NCI-H69 (cell line): Measurements from ENCODE around the gene NR2F1-AS1.

ENCODE experiments used
- DNase-seq: peaks from one replicate; lab custom pipeline; 2025; lab: John Stamatoyannopoulos, UW

NR2F1-AS1 gene

DNA sequence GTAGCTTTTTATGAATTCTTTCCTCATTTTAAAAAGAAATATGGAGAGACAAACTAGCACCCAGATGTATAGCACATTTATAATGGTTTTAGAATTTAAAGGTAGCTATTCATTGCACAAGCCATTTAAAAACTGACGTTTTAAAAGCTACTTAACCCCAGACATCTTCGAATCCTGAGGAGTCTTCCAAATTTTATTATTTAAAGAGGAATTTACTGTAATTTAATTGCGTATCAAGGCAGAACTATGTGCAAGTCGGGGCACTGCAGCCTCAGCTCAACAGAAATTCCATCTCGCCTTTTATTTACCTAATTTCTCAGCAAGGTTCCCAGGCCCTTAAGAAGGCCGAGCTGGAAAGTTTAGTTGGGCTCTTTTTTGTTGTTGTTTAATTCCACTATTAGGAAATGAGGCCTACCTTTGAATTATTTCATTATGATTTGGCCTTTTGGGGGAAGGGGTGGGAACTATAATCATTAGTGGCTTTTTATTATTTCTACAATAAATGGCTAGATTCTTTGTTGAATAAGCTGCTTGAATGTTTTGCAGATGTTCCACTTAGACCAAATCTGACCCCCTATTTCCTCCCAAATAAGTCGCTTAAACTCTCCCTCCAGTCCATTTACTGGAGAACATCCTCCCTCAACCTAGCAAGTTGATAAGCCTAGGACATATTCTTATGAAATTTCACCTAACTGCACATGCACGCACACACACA is 22.2 kb upstream of the NR2F1-AS1 start:
- no peak for DNase-seq

DNA sequence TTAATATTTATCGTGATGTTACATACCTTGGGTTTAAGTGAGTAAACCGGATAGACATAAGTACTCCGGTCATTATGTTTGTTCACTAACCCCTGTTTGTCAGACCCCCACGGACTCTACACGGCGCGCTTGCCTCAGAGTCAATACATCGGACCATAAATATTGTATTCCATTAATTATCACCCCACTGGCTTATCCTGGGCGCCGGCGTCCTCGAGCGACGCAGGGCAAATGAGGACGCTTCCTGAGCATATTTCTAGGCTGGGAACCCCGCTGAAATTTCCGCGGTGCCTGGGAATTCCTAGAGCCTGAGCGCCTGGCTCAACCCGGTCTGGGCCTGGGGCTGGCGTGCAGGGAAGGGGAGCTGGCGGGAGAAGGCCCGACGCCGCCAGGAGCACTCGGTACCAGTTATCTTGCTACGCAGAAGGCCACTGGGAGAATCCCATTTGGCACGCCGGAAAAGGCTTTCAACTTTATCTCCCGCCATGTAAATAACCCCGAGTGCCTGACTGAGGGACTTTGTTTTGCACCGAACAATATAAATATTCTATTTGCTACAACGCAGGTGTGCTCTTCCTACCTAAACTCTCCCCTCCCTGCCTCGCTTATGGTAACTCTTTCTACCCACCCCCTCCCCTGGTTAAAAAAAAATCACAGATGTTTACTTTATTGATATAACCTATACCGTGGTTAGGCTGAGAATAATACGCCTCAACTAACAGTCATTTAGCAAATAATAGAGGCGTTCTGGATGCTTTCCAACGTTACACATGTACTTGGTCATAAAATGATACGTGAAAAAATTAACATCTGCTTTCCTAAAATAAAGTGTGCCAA is 21.4 kb upstream of the NR2F1-AS1 start:
- peak; percentile 99 for DNase-seq

DNA sequence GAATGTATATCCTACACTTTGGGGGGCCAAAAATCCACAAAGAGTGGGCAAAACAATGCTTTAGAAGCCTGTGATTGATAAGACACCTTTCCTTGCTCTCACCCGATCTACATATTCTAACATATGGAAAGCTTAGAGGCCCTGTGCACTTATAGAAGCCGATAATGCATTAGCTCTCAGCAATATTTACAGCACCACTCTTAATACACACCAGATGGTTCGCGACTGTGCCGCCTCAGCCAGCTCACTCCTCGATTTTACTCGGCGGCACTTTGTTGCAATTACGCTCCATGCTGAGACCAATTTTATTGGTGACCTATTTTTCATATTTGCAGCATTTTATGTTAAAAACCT is 20.8 kb upstream of the NR2F1-AS1 start:
- DNase-seq = peak; percentile 95

DNA sequence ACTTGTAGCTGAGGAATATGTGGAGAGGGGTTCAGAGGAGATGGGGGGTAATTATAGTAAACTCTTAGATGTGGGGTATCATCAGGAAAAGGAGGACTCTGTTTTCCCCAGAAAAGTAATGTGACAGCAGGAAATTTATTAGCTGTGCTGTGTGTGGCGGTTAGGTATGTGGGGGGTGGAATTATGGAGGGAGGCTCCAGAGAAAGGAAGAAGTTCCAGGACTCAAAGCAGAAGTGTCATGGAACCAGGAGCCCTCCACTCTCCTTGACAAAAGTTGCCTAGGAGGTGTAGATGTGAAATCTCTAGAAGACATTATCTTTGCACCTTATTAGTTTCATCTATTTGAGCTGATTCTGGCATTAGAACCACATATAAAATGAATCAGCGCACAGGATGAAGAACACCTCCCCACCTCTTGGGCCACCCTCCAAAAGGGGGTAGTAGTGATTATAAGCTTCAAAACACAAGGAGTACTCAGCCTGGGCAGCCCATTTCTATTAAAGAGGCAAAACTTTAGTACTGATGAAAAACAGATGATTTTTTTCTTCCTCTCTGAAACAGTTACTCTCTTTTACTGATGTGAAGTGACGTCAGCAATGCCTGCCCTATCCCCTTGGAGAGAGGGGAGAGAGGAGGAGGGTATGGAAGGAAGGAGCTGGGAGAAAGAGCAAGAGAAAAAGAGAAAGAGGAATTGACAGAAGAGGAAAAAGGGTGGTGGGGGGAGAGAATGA is 20.2 kb upstream of the NR2F1-AS1 start:
- peak; percentile 94 for DNase-seq

DNA sequence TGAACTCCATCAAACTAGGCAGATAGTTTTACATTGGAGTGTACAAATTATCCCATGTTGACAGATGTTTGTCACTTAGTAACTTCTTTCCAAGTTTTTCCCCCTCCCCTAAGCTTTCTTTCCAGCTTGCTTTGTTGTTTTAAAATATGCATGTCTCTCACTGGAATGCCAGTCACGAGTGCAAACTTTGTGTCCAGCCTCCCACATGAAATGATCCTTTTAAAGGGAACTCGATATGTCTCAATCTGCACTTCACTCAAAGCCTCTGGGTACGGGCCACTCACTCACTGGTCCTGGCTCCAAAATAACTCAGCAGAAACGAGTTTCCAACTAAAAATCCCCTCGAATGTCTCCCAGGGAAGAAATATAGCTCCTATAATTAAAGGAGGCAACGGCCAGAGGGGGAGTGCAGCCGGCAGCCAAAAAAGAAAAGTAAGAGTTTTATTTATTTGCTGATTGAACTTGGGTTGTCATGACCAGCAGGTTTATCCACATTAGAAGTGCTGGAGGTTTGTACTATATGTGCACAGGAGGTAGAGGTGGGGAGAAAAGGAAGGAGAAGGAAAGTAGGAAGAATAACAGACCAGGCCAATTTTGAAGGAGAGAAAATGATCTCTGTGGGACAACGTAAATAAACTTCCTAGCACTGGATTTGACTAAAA is 19.5 kb upstream of the NR2F1-AS1 start:
- DNase-seq = no peak

DNA sequence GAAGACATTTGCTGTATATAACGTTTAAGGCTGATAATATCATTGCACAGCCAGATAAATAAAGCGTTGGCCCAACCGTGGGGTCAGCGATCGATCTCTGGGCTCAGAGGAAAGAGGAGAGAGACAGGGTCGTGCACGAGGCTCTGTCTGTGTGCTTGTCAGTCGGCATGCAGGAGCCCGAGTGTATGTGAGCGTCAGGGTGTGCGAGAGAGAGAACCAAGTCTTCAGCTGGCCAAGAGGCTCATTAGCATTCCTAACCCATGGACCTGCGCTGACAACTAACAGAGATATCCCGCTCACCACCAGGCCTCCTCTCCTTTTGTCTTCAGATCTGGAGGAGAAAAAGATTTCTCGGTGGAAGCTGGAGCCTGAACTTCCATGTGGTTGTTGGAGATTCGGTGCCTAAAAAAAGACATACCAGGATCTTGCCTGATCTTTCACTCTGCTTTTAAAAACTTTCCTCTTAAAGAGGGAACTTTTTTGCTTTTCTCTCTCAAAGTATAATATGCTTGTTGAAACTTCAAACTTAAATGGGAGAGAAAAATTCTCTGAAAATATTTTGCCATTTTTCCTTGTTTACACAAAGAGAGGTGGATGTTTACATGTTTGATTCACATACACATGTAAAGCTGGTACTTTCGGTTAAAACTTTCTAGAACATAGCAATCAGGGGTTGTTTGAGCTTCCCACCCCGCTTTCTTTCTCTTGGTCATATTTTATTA is 18.5 kb upstream of the NR2F1-AS1 start:
- peak; percentile 89 for DNase-seq

DNA sequence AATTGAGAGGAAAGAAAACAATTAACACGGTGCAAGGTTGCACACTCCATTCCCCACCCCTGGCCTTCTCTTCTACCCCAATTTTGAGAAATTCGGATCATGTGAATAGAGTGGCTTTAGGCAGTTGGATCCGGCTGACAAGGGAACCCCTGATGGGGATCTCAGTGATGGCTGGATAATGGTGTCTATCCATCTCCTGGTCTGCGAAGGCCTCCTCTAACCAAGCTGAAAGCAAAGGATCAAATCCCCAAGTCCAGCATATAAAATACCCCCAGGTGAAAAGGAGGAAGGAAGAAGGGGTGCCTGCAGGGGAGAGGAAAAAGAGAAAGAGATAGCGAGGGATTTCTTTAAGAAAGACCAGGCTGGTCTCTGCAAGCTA is 18.0 kb upstream of the NR2F1-AS1 start:
- DNase-seq = peak; percentile 92

DNA sequence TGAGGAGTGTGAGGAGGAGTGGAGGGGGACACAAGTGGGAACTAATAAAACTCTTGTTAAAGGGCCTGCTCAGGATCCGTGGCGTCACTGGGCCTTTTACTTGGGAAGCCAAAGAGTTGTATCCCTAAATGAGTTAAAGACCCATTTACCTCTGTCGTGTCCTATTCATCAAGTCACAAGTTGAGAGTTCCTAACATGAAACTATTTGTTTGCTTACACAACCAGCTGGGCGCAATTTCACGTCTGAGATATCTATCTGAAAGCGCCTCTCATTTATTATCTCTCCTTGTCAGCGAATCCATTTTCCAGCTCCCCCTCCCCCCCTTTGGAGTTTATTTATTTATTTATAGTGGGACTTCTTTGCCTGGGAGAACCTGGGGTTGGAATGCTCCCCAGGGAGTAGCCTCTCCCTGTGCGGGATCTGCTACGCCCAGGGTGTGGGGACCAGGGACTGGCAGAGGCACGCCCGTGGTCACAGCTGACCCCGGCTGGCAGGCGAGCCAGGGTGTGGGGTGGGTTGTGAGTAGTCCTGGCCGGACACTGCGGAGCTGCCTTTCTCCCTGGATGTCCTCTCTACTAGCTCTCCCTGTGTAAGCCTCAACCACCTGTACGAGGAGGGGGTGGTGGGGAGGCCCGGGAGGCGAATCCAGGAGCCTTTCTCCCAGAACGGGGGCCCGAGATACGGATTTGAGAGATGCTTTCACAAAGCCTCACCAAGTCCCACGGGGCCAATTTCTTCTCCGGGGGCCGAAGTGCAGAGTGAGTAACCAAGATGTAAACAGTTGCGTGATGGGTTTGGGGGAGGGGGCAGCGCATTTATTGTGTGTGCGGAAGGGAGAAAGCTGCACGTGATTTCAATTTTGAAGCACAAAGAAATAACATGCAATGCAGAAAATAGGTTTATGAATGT is 17.3 kb upstream of the NR2F1-AS1 start:
- DNase-seq = peak; percentile 98

DNA sequence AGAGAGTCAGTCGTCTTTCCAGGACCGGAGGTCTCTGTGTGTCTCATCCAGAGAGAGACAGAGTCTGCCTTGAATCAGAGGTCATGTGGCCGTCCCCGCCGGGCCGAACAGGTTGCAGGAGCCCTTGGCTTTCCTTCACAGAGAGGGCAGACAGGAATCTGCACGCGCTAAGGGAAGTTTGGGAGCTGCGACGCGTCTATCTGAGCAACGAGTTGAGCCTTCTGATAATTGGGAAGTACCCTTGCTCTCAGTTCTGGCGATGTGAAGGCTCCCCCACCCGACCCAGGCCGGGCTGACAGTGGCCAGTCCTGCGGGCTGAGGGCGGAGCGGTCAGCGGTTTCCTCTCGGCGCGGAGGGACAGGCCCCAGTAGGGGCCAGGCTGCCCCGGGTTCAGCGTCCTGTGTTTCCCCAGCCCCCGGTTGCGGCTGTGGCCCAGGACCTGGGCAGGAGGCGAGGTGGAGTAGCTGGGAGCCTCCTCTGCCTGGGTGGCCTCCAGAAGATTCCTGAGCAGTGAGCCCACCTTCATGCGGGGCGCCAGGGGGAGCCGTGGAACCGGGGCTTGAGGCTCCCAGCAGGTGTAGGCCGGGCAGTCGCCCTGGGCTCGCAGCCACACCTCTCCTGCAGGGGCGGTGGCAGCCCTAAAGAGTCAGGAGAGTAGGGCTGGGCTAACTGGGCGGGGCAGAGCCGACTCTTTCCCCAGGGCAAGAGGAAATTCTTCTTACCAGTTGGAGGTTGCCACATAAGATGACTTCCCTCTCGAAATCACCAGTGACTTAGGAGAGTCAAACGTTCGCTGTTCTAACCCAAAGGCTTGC is 15.9 kb upstream of the NR2F1-AS1 start:
- DNase-seq = peak; percentile 99

DNA sequence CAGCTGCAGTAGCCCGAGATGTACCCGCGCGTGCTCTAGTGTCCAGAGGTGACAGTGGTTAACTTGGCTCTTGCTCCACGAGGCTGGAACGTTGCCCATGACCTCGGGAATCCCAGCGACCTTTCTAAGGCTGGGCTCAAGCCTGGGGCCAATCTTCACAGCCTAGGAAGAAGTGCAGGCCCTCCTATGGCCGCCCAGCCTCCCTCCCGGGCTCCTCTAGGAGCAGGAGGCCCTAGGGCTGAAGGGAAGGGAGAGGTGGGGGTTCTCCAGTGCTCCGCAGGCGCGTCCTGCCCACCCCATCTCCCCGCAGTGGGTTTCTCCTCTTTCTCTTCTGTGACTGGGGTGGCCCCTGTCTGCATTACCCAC is 15.3 kb upstream of the NR2F1-AS1 start:
- peak; percentile 92 for DNase-seq

DNA sequence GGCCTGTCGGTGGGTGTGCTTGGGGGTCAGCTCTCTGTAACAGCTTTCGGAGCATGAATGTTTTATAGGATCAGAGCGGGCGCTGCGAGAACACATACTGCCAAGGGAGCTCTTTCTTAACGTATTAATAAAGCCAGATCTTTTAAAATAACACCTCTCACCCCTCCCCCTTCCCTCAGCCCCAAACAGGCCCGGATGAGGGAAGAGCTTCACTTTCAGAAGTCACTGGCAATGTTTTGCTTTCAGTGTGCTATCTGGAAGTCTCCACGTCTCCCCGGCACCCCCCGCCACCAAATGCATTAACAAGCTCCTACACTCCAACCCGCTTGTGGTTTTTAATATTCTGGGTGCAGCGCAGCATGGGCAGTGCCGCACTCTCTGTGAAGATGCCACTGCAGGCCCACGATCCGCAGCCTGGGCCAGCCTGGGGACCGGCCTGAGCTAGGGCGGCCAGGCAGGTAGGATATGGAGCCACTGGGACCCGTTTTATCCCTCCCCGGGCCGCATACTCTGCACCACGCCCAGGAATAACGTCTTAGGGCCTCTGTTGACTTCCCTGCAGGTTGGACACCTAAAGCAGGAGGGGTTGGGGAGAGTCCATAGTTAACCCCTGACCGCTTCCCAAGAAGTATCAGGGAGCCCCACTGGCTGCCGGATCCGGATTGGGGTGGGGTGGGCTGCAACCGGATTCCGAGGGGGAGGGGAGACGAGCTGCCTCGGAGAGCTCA is 14.6 kb upstream of the NR2F1-AS1 start:
- peak; percentile 94 for DNase-seq

DNA sequence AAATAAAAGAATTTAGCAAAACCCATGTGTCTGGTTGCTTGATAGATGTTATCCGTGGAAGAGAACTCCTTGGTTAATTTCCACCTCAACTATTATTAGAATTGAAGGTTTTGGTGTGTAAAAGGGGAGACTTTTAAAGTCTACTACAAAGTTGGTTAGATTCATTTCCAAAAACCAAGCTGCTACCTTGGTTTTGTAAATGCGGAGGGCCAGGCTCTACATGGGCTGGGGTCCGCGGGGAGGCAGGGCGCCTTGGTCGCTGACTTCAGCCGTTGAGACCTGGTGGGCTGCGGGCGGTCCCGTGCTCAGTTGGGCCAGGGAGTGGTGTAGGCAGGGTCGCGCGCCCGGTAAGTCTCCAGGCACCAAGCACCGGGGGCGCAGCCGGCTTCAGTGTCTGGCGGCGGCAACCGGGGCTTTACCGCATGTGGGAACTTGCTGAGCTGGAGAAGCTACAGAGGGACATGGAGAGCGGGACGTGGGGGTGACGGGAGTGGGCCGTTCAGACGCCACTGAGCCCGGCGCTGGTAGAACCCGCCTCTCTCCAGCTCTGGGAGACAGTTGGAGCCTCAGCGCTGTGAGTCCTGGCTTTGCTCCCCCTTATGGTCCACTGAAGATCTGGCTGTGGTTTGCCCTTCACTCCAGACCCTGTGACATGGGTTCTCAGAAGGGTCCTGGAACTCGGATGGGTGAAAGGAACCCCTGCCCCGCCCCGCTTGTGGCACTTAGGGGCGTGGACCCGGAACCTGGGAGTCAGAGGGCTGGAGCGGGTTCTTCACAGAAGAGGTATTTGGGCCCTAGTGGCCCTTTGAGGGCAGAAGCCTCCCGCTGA is 13.8 kb upstream of the NR2F1-AS1 start:
- DNase-seq = peak; percentile 94

DNA sequence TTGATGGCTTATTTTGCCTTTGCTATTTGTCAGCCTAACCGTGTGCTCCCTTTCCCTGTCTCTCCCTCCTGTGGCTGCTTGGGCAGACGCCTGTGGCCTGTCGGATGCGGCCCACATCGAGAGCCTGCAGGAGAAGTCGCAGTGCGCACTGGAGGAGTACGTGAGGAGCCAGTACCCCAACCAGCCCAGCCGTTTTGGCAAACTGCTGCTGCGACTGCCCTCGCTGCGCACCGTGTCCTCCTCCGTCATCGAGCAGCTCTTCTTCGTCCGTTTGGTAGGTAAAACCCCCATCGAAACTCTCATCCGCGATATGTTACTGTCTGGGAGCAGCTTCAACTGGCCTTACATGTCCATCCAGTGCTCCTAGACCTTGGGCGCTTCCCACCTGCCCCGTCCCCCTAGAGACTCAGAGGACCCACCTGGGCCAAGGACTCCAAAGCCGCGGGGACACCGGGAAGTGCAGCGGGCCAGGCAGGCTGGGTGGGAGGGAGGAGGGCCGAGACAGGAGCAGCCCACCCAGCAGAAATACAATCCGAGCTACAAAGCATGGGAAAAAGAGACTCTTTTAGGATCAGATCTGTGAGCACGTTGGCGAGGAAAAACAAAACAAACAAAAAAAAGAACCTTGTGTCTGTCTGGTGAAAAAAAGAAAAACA is 12.6 kb upstream of the NR2F1-AS1 start:
- DNase-seq = no peak

DNA sequence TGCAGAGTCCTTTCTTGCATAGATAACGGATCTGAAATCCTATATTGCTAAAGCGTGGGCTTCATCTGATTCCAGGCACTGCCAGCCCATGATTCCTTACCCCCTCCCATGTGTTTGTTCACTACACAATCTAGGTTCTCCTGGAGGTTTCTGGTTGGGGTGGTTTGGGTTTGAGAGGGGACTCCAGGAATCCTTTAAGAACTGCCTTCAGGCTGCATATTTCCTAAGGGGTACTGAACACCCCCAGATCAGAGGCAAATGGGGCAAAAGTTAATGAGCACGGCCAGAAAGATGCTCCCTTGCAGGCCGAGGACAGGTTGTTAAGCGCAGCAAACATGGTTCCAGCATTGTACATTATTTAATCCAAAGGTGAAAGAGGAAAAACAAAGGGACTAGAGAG is 11.9 kb upstream of the NR2F1-AS1 start:
- no peak for DNase-seq

DNA sequence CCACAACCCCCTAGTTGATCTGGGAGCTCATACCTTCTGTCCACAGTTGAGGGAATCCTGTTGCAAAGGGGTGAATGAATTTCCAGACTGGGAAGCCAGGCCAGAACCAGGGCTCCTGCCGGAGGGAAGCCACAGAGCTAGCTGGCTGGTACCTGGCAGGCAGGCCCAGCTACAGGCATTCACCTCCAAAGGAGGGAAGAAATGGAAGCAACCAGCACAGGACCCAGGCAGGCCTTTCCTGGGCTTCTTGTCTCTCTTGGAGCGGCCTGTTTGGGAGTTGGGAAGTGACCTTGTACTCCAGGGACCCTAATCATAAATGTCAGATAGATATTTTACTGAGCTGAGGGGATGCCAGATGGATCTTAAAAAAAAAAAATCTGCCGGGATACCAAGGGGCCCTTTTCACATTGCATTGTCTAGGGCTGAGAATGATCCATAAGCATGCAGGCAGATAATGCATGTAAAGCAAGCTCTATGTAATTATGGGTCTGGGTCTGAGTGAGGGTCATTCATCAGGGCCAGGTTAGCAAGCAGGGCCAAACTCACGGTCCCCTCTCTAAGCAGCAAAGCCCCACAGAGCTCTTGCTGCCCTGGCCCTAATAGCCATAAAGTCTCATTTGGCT is 10.4 kb upstream of the NR2F1-AS1 start:
- DNase-seq = no peak

DNA sequence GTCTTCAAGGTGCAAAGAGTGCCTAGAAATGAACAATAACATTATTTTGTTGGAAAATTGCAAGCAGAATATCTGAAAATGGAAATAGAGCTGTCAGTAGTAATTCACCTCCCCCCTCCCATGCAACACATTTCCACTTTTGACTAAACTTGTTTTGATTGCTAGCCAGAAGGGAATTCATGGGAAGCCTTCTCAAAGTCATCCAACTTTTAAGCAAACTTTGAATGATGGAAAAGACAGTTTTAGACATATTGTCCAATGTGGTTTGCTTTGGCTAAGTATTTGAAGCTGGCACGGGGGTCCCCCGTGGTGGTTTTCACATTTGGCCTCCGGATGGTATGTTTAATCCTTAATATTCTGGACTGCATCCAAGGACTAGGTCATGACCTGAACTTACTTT is 9.5 kb upstream of the NR2F1-AS1 start:
- no peak for DNase-seq

DNA sequence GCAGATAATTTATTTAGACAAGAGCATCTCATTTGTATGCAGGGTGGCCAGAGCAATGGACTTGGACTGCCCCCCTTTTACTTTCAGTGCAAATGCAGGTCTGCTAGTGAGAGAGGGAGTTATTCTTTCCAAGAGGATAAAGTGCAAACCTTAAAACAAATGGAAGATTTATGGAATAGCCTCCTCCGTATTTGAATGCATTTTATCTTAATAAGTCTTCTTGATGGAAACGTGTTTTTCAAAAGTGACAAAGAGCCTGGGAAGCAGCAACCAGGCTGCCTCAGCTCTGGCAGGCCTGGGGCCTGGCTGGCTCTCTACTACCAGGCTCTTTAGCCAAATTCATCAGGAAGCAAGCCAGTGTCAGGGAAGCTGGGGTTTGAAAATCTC is 8.8 kb upstream of the NR2F1-AS1 start:
- no peak for DNase-seq
